Adrenal gland (tissue), 5 donors: ENCODE data around the gene ACTA1.
"Not testable (repeated sequence)": the region's sequence is repeated elsewhere in the genome, so short reads cannot be mapped to it uniquely, and the experiment has no call there.

Experiments
- POLR2A ChIP-seq, 2 donors: fragments of 450-650 bp; IDR thresholded peaks; one replicate each; pipeline ENCODE4 v1.6.1; 2017; ENCODE audit warnings: antibody characterized with exemption in 2 of 2, mild to moderate bottlenecking in 2 of 2, moderate library complexity in 1 of 2
- TF ChIP-seq, protein P1 (sequence below), 6 experiments: fragments of 450-650 bp in 4 of 6; fragments of 200-600 bp in 2 of 6; sonication (generic) in 1 of 6; IDR thresholded peaks; 1 replicate in 5 of 6; 2 replicates in 1 of 6; pipeline versions ENCODE4 v1.5.1 to v1.8.0; 2016 to 2021; ENCODE audit warnings: antibody characterized with exemption in 6 of 6, mild to moderate bottlenecking in 2 of 6, moderate library complexity in 1 of 6
- donor health status: DM: no; HTN: no; CAD: no.

DNA sequence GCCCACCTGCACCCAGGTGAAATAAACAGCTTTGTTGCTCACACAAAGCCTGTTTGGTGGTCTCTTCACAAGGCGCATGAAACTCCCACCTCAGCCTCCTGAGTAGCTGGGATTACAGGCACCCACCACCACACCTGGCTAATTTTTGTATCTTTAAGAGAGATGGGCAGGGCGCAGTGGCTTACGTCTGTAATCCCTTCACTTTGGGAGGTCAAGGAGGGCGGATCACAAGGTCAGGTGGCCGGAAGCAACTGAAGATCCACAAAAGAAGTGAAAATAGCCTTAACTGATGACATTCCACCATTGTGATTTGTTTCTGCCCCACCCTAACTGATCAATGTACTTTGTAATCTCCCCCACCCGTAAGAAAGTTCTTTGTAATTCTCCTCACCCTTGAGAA, 15.3 kb downstream of the ACTA1 start:
- TF ChIP-seq, protein P1, sequence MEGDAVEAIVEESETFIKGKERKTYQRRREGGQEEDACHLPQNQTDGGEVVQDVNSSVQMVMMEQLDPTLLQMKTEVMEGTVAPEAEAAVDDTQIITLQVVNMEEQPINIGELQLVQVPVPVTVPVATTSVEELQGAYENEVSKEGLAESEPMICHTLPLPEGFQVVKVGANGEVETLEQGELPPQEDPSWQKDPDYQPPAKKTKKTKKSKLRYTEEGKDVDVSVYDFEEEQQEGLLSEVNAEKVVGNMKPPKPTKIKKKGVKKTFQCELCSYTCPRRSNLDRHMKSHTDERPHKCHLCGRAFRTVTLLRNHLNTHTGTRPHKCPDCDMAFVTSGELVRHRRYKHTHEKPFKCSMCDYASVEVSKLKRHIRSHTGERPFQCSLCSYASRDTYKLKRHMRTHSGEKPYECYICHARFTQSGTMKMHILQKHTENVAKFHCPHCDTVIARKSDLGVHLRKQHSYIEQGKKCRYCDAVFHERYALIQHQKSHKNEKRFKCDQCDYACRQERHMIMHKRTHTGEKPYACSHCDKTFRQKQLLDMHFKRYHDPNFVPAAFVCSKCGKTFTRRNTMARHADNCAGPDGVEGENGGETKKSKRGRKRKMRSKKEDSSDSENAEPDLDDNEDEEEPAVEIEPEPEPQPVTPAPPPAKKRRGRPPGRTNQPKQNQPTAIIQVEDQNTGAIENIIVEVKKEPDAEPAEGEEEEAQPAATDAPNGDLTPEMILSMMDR (IDR thresholded peaks at IDR 0.05): not testable (repeated sequence)
- not testable (repeated sequence) for TF ChIP-seq POLR2A (IDR thresholded peaks at IDR 0.05)
